Measurements from ENCODE around the gene FAM234A.

The FAM234A gene

GRCh38 chr16:259226-259625 lies 24.6 kb downstream of the FAM234A start:
- H3K4me2 ChIP-seq (ENCODE audit: low read length), result no peak overlapping the region
- H3K27me3 ChIP-seq (ENCODE audit: insufficient read depth, low read length), result no peaks in the 10 kb centered on the region
- H3K9ac ChIP-seq (ENCODE audit: low read length), result no peak overlapping the region
- no peaks in the 10 kb centered on the region for H3K4me1 ChIP-seq (ENCODE audit: insufficient read depth, low read length, severe bottlenecking)
- H2AFZ ChIP-seq (ENCODE audit: low read length), result no peak overlapping the region
- H3K79me2 ChIP-seq (ENCODE audit: insufficient read depth, low read length), result no peaks in the 10 kb centered on the region
- peaks cover 44% of the 10 kb centered on the region for H3K36me3 ChIP-seq (ENCODE audit: insufficient read depth, low read length)
- no peaks in the 10 kb centered on the region for H4K20me1 ChIP-seq (ENCODE audit: insufficient read depth, low read length)
- no peaks in the 10 kb centered on the region for H3K9me3 ChIP-seq (ENCODE audit: low read length)
- no peaks in the 10 kb centered on the region; the same call in 1 of the 2 replicates for H3F3A ChIP-seq (ENCODE audit: insufficient read depth, low read length)
- no peak for TF ChIP-seq EZH2 (IDR thresholded peaks at IDR 0.05; ENCODE audit: borderline replicate concordance, low read length)
- TF ChIP-seq CTCF (IDR thresholded peaks at IDR 0.05; ENCODE audit: low read length), result no peak
- no peak overlapping the region for H3K4me3 ChIP-seq (ENCODE audit: low read depth, low read length, poor library complexity, severe bottlenecking)
- no peaks in the 10 kb centered on the region for H3K9me2 ChIP-seq (ENCODE audit: low read depth, low read length)
- no peak overlapping the region for H3K27ac ChIP-seq (ENCODE audit: low read depth, low read length, poor library complexity, severe bottlenecking)

- Histone ChIP-seq H3K79me2 (ENCODE audit: insufficient read depth, low read length) (no peaks in the 10 kb centered on the region), H3K4me2 (ENCODE audit: low read length) (no peak overlapping the region), H3K4me3 (ENCODE audit: low read depth, low read length, poor library complexity, severe bottlenecking) (no peak overlapping the region), H3K9ac (ENCODE audit: low read length) (no peak overlapping the region), H4K20me1 (ENCODE audit: insufficient read depth, low read length) (no peaks in the 10 kb centered on the region), H3F3A (ENCODE audit: insufficient read depth, low read length) (no peaks in the 10 kb centered on the region; the same call in 1 of the 2 replicates), H2AFZ (ENCODE audit: low read length) (no peak overlapping the region), H3K9me2 (ENCODE audit: low read depth, low read length) (no peaks in the 10 kb centered on the region), H3K36me3 (ENCODE audit: insufficient read depth, low read length) (peaks cover 40% of the 10 kb centered on the region), H3K27me3 (ENCODE audit: insufficient read depth, low read length) (no peaks in the 10 kb centered on the region), H3K4me1 (ENCODE audit: insufficient read depth, low read length, severe bottlenecking) (no peaks in the 10 kb centered on the region), H3K27ac (ENCODE audit: low read depth, low read length, poor library complexity, severe bottlenecking) (no peak overlapping the region), H3K9me3 (ENCODE audit: low read length) (no peaks in the 10 kb centered on the region)
- TF ChIP-seq EZH2 (IDR thresholded peaks at IDR 0.05; ENCODE audit: borderline replicate concordance, low read length), result no peak
- no peak for TF ChIP-seq CTCF (IDR thresholded peaks at IDR 0.05; ENCODE audit: low read length)
Measured at GRCh38 chr16:259814-260253, 25.2 kb downstream of the FAM234A start.

GRCh38 chr16:260326-260725 lies 25.7 kb downstream of the FAM234A start:
- Histone ChIP-seq H3K9ac (ENCODE audit: low read length) (no peak overlapping the region), H4K20me1 (ENCODE audit: insufficient read depth, low read length) (no peaks in the 10 kb centered on the region), H3K27ac (ENCODE audit: low read depth, low read length, poor library complexity, severe bottlenecking) (no peak overlapping the region), H3K9me3 (ENCODE audit: low read length) (no peaks in the 10 kb centered on the region), H3K27me3 (ENCODE audit: insufficient read depth, low read length) (no peaks in the 10 kb centered on the region), H3K36me3 (ENCODE audit: insufficient read depth, low read length) (peaks cover 36% of the 10 kb centered on the region), H3K9me2 (ENCODE audit: low read depth, low read length) (no peaks in the 10 kb centered on the region), H3K4me3 (ENCODE audit: low read depth, low read length, poor library complexity, severe bottlenecking) (no peak overlapping the region), H2AFZ (ENCODE audit: low read length) (no peak overlapping the region), H3K79me2 (ENCODE audit: insufficient read depth, low read length) (no peaks in the 10 kb centered on the region), H3K4me2 (ENCODE audit: low read length) (no peak overlapping the region), H3F3A (ENCODE audit: insufficient read depth, low read length) (no peaks in the 10 kb centered on the region; the same call in 1 of the 2 replicates), H3K4me1 (ENCODE audit: insufficient read depth, low read length, severe bottlenecking) (no peaks in the 10 kb centered on the region)
- no peak for TF ChIP-seq EZH2 (IDR thresholded peaks at IDR 0.05; ENCODE audit: borderline replicate concordance, low read length)
- TF ChIP-seq CTCF (IDR thresholded peaks at IDR 0.05; ENCODE audit: low read length), result no peak

Measured in OCI-LY1 (cell line).